DMS 273 (cell line): ENCODE measurements around the gene CPE.

ENCODE experiments used
- DNase-seq: peaks from one replicate; lab custom pipeline; 2025; ENCODE audit not compliant: unreplicated experiment; lab: John Stamatoyannopoulos, UW

CPE gene

GRCh38 chr4:165542476-165542875, 163.7 kb downstream of the CPE start:
- DNase-seq: peak; percentile 83
